SH-SY5Y (cell line): ENCODE measurements around the gene CHCHD1.

Source experiments
- GATA2 ChIP-seq: IDR thresholded peaks from 2 replicates; pipeline ENCODE4 v1.6.1; 2011; ENCODE audit warnings: mild to moderate bottlenecking, low read depth, low read length
- GATA3 ChIP-seq: IDR thresholded peaks from 2 replicates; pipeline ENCODE4 v1.6.1; 2011; ENCODE audit warnings: low read depth, mild to moderate bottlenecking, low read length, moderate library complexity

GRCh38 chr10:73734028-73734720 is 47.7 kb upstream of the CHCHD1 start:
- TF ChIP-seq GATA3 (no peak), GATA2 (no peak)
